H1 (cell line): ENCODE results near the gene LHFPL3. TPM values are rescaled to one million over a fixed set of nuclear protein-coding genes. Genes with fewer than 3 reads are reported as not detected.

Source experiments
- CTCF ChIA-PET: fragments of 300-600 bp; sonication (Branson Sonifier 250); formaldehyde crosslinking; loops from one replicate; lab custom pipeline; 2021; ENCODE audit not compliant: partially characterized antibody; lab: Charles Lee
- POLR2A ChIA-PET: fragments of 300-600 bp; sonication (Branson Sonifier 250); formaldehyde crosslinking; loops from one replicate; lab custom pipeline; 2021; ENCODE audit warnings: inconsistent platforms; ENCODE audit not compliant: partially characterized antibody; lab: Charles Lee
- DNase-seq, 2 experiments: peaks; one replicate each; pipeline versions ENCODE4 v3.0.0 to v3.0.0-alpha.2; 2010 to 2022; ENCODE audit warnings: low spot score in 2 of 2, low read depth in 1 of 2, mixed read lengths in 1 of 2
- FAIRE-seq: peaks from 2 replicates; lab custom pipeline; 2011; peaks lifted over from hg19 to GRCh38; lab: Jason Lieb, UNC
- H2AFZ ChIP-seq: 2 replicates; pipeline ENCODE4 v1.8.1; 2012; ENCODE audit warnings: low read length, inconsistent platforms
- H2AK5ac ChIP-seq: 2 replicates; pipeline ENCODE4 v1.6.1; 2013; ENCODE audit warnings: low read depth, low read length
- H2BK120ac ChIP-seq: replicated peaks from 2 replicates; pipeline ENCODE3; 2013; ENCODE audit warnings: low read depth, low read length, inconsistent platforms
- H2BK12ac ChIP-seq: 2 replicates; pipeline ENCODE4 v1.6.1; 2013; ENCODE audit warnings: low read depth, low read length
- H2BK15ac ChIP-seq: 2 replicates; pipeline ENCODE4 v1.6.1; 2013; ENCODE audit warnings: low read length
- H2BK20ac ChIP-seq: 2 replicates; pipeline ENCODE4 v1.6.1; 2013; ENCODE audit warnings: low read length
- H2BK5ac ChIP-seq: 2 replicates; pipeline ENCODE4 v1.6.1; 2013; ENCODE audit warnings: low read depth, low read length
- H3K14ac ChIP-seq: 2 replicates; pipeline ENCODE4 v1.6.1; 2013; ENCODE audit warnings: inconsistent platforms; ENCODE audit not compliant: insufficient read length
- H3K18ac ChIP-seq: 2 replicates; pipeline ENCODE4 v1.6.1; 2013; ENCODE audit warnings: low read length; ENCODE audit errors: extremely low read depth
- H3K23ac ChIP-seq: 2 replicates; pipeline ENCODE4 v1.6.1; 2013; ENCODE audit warnings: inconsistent platforms; ENCODE audit not compliant: insufficient read length
- H3K23me2 ChIP-seq: 2 replicates; pipeline ENCODE4 v1.6.1; 2013; ENCODE audit warnings: low read depth, low read length
- H3K27ac ChIP-seq: 2 replicates; pipeline ENCODE4 v1.6.1; 2011; ENCODE audit warnings: low read depth, low read length, inconsistent platforms
- H3K27me3 ChIP-seq, 4 experiments: replicated peaks in 1 of 4; 1 replicate in 1 of 4; 2 replicates in 3 of 4; pipeline versions ENCODE4 v1.6.1 to v1.8.1; 2011 to 2013; ENCODE audit warnings: low read length in 3 of 4, mild to moderate bottlenecking in 3 of 4, inconsistent platforms in 2 of 4, mixed read lengths in 2 of 4, moderate library complexity in 1 of 4; ENCODE audit not compliant: control insufficient read depth in 3 of 4, insufficient read depth in 3 of 4; ENCODE audit errors: extremely low read depth in 1 of 4
- H3K36me3 ChIP-seq, 4 experiments: 2 replicates each; pipeline versions ENCODE4 v1.6.1 to v1.8.1; 2011 to 2013; ENCODE audit warnings: mild to moderate bottlenecking in 4 of 4, low read length in 3 of 4, moderate library complexity in 2 of 4, control low read depth in 1 of 4, inconsistent platforms in 1 of 4; ENCODE audit not compliant: insufficient read depth in 4 of 4, control insufficient read depth in 2 of 4
- H3K4ac ChIP-seq: replicated peaks from 2 replicates; pipeline ENCODE3; 2013; ENCODE audit warnings: low read length, low read depth, mixed read lengths, inconsistent platforms; ENCODE audit not compliant: insufficient read length
- H3K4me1 ChIP-seq, 4 experiments: replicated peaks in 1 of 4; 1 replicate in 1 of 4; 2 replicates in 3 of 4; pipeline versions ENCODE4 v1.6.1 to v1.8.1; 2011 to 2013; ENCODE audit warnings: low read length in 3 of 4, inconsistent platforms in 2 of 4, mixed read lengths in 1 of 4; ENCODE audit not compliant: insufficient read depth in 4 of 4, control insufficient read depth in 3 of 4
- H3K4me2 ChIP-seq, 2 experiments: 2 replicates each; pipeline versions ENCODE4 v1.6.1 to v1.8.1; 2011 to 2013; ENCODE audit warnings: low read depth in 2 of 2, low read length in 2 of 2, control low read depth in 1 of 2, inconsistent platforms in 1 of 2, mild to moderate bottlenecking in 1 of 2; ENCODE audit not compliant: insufficient read depth in 1 of 2
- H3K4me3 ChIP-seq, 4 experiments: fragments of 200-600, 300-600 bp in 1 of 4; sonication (generic), shearing (Covaris generic), sonication (Bioruptor Twin) in 1 of 4; 2 replicates each; pipeline versions ENCODE4 v1.5.1 to v1.8.1; 2011 to 2016; ENCODE audit warnings: low read length in 4 of 4, low read depth in 3 of 4, control low read depth in 2 of 4, inconsistent platforms in 2 of 4, mild to moderate bottlenecking in 2 of 4, mixed read lengths in 1 of 4, moderate library complexity in 1 of 4; ENCODE audit not compliant: insufficient read depth in 2 of 4; ENCODE audit errors: extremely low read depth in 1 of 4
- H3K56ac ChIP-seq: replicated peaks from 2 replicates; pipeline ENCODE3; 2013; ENCODE audit warnings: low read depth, mild to moderate bottlenecking, mixed read lengths, low read length, inconsistent platforms; ENCODE audit not compliant: insufficient read length
- H3K79me1 ChIP-seq: 2 replicates; pipeline ENCODE4 v1.6.1; 2013; ENCODE audit warnings: low read depth, low read length, control low read depth
- H3K79me2 ChIP-seq, 2 experiments: 2 replicates each; pipeline versions ENCODE4 v1.6.1 to v1.8.1; 2012 to 2013; ENCODE audit warnings: low read length in 2 of 2, mild to moderate bottlenecking in 2 of 2, inconsistent platforms in 1 of 2; ENCODE audit not compliant: insufficient read depth in 2 of 2, control insufficient read depth in 1 of 2
- H3K9ac ChIP-seq, 4 experiments: replicated peaks in 1 of 4; 1 replicate in 1 of 4; 2 replicates in 3 of 4; pipeline versions ENCODE4 v1.6.1 to v1.8.1; 2011 to 2013; ENCODE audit warnings: low read depth in 3 of 4, low read length in 3 of 4, control low read depth in 2 of 4, mild to moderate bottlenecking in 2 of 4, moderate library complexity in 2 of 4, inconsistent platforms in 1 of 4; ENCODE audit errors: extremely low read depth in 1 of 4
- H3K9me3 ChIP-seq, 2 experiments: 2 replicates each; pipeline versions ENCODE4 v1.6.1 to v1.8.1; 2012 to 2013; ENCODE audit warnings: mild to moderate bottlenecking in 2 of 2, moderate library complexity in 2 of 2, control low read depth in 1 of 2, inconsistent platforms in 1 of 2, low read depth in 1 of 2, low read length in 1 of 2, mixed read lengths in 1 of 2; ENCODE audit not compliant: insufficient read depth in 2 of 2
- H4K20me1 ChIP-seq, 2 experiments: replicated peaks in 1 of 2; 2 replicates each; pipeline versions ENCODE3 to v1.8.1; 2011 to 2013; ENCODE audit warnings: inconsistent platforms in 2 of 2, low read length in 2 of 2, mild to moderate bottlenecking in 1 of 2; ENCODE audit not compliant: insufficient read depth in 2 of 2, control insufficient read depth in 1 of 2
- H4K5ac ChIP-seq: 2 replicates; pipeline ENCODE4 v1.6.1; 2013; ENCODE audit warnings: low read length, low read depth, mixed read lengths, inconsistent platforms; ENCODE audit not compliant: insufficient read length
- H4K8ac ChIP-seq: 2 replicates; pipeline ENCODE4 v1.8.0; 2013; ENCODE audit warnings: mild to moderate bottlenecking, moderate library complexity, low read length, inconsistent platforms; ENCODE audit not compliant: insufficient read depth; ENCODE audit errors: extremely low read depth
- H4K91ac ChIP-seq: replicated peaks from 2 replicates; pipeline ENCODE3; 2013; ENCODE audit warnings: low read length, mixed read lengths, inconsistent platforms; ENCODE audit not compliant: insufficient read length
- EP300 ChIP-seq, 2 experiments: IDR thresholded peaks; 1 replicate in 1 of 2; 2 replicates in 1 of 2; pipeline ENCODE4 v1.6.1; 2011 to 2012; ENCODE audit warnings: low read depth in 2 of 2, low read length in 2 of 2, mild to moderate bottlenecking in 2 of 2, borderline replicate concordance in 1 of 2, inconsistent platforms in 1 of 2, moderate library complexity in 1 of 2
- GTF2F1 ChIP-seq: IDR thresholded peaks from 2 replicates; pipeline ENCODE4 v1.6.1; 2012; ENCODE audit warnings: low read depth, low read length, improper control_type of control experiment, borderline replicate concordance
- JUN ChIP-seq: IDR thresholded peaks from 2 replicates; pipeline ENCODE4 v1.6.1; 2011; ENCODE audit warnings: low read depth, mild to moderate bottlenecking, improper control_type of control experiment, low read length
- WGBS, 2 experiments: shearing (Covaris generic) in 1 of 2; methylation state at CpG; one replicate each; pipeline versions ENCODE4 v1.1.6 to v1.1.7; 2013 to 2015; ENCODE audit warnings: low lambda C conversion rate in 2 of 2, mixed read lengths in 2 of 2, inconsistent platforms in 1 of 2, low coverage in 1 of 2, missing lambda C conversion rate in 1 of 2; ENCODE audit not compliant: insufficient replicate concordance in 2 of 2, insufficient coverage in 1 of 2, insufficient read length in 1 of 2; ENCODE audit errors: extremely low coverage in 1 of 2, missing lambda C conversion rate in 1 of 2; 5-methylcytosine and 5-hydroxymethylcytosine counted together
- polyA plus RNA-seq, 7 experiments: library from polyadenylated mRNA; depleted of rRNA in 3 of 7; stranded (reverse) in 5 of 7; unstranded in 2 of 7; fragments of >200 nt in 5 of 7; fragments of 200-250 nt in 2 of 7; gene quantifications; 1 replicate in 5 of 7; 2 replicates in 1 of 7; 4 replicates in 1 of 7; pipeline versions ENCODE4 v1.2.1 to v1.2.3, GENCODE V29; 2011 to 2013; ENCODE audit warnings: missing spikeins in 2 of 7, mixed read lengths in 2 of 7
- total RNA-seq: library from RNA; stranded (reverse); fragmentation: NEBNext Ultra II Directional; extraction: Animal tissue kit (Norgen Biotek cat#: 25700); gene quantifications from 2 replicates; pipeline ENCODE4 v1.2.1, GENCODE V29; 2021

The LHFPL3 gene
- total and polyA plus RNA-seq, 2 of the 8 experiments (the other 6 are each of a cell fraction or from before 2014, with no cell fraction given): 0.24 to 0.50 TPM

- Histone ChIP-seq H3K23me2 (no peaks in the 10 kb centered on the region), H3K14ac (no peak overlapping the region), H4K20me1 (no peaks in the 10 kb centered on the region), H3K56ac (no peak overlapping the region), H3K4me1 (no peaks in the 10 kb centered on the region)
- TF ChIP-seq JUN (no peak), GTF2F1 (no peak), EP300 (IDR thresholded peaks at IDR 0.05; ENCODE audit: borderline replicate concordance in 1 of 2, low read depth in 2 of 2, low read length in 2 of 2) (no peak)
- TF ChIP-seq, all 59 proteins: peak for 0
- no peak for FAIRE-seq
- no peaks in the 10 kb centered on the region for H3K79me1 ChIP-seq
- H3K18ac ChIP-seq: no peak overlapping the region
- no peak overlapping the region for H3K4me2 ChIP-seq
- no peak overlapping the region for H3K9ac ChIP-seq
- no peak overlapping the region for H2AFZ ChIP-seq
- H3K4ac ChIP-seq: no peak overlapping the region
- no peak overlapping the region for H2AK5ac ChIP-seq
- no peak overlapping the region for H2BK20ac ChIP-seq
- no peak for DNase-seq
- H3K4me3 ChIP-seq: no peak overlapping the region
- H4K8ac ChIP-seq: no peak overlapping the region
- H4K5ac ChIP-seq: no peak overlapping the region
- no peak overlapping the region for H4K91ac ChIP-seq
- CTCF ChIA-PET: no interaction called here
- H3K79me2 ChIP-seq: no peaks in the 10 kb centered on the region
- no peak overlapping the region for H3K27ac ChIP-seq
- WGBS, 2 experiments: 87% methylated on average over 5 of the region's 5 CpGs; no CpG with 5 or more reads in 1 of the 2 experiments
- H2BK12ac ChIP-seq: no peak overlapping the region
- no peak overlapping the region for H2BK5ac ChIP-seq
- POLR2A ChIA-PET: no interaction called here
- no peaks in the 10 kb centered on the region; a peak in 1 of 7 replicates for H3K27me3 ChIP-seq
- no peak overlapping the region for H2BK15ac ChIP-seq
- peaks cover 43 to 70% of the 10 kb centered on the region in 2 experiments for H3K9me3 ChIP-seq
- H3K23ac ChIP-seq: no peak overlapping the region
- no peaks in the 10 kb centered on the region for H3K36me3 ChIP-seq
- no peak overlapping the region for H2BK120ac ChIP-seq
These were observed 201.8 kb downstream of the LHFPL3 start for GRCh38 chr7:104530251-104530650.
